D721Med (cell line): ENCODE data around the gene FAM120A.

Experiments used
- DNase-seq: peaks from one replicate; pipeline ENCODE4 v3.0.0; 2011; ENCODE audit warnings: low spot score; ENCODE audit not compliant: insufficient read length
- FAIRE-seq: peaks from 2 replicates; lab custom pipeline; 2011; peaks lifted over from hg19 to GRCh38; lab: Jason Lieb, UNC
- TF ChIP-seq, protein P1 (sequence below): IDR thresholded peaks from 2 replicates; pipeline ENCODE4 v1.5.1; 2012; ENCODE audit warnings: mild to moderate bottlenecking, control low read depth; ENCODE audit not compliant: insufficient read depth; ENCODE audit errors: missing control alignments

FAM120A gene

DNA sequence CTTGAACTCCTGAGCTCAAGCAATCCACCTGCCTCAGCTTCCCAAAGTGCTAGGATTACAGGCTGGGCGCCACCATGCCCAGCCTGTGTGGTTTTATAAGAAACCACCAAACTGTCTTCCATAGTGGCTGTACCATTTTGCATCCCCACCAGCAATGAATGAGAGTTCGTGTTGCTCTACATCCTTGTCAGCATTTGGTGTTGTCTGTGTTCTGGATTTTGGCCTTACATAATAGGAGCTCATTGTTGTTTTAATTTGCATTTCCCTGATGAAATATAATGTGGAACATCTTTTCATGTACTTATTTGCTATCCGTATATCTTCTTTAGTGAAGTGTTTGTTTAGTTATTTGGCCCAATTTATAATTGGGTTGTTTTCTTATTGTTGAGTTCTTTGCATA lies 154.7 kb downstream of the FAM120A start:
- TF ChIP-seq, protein P1, sequence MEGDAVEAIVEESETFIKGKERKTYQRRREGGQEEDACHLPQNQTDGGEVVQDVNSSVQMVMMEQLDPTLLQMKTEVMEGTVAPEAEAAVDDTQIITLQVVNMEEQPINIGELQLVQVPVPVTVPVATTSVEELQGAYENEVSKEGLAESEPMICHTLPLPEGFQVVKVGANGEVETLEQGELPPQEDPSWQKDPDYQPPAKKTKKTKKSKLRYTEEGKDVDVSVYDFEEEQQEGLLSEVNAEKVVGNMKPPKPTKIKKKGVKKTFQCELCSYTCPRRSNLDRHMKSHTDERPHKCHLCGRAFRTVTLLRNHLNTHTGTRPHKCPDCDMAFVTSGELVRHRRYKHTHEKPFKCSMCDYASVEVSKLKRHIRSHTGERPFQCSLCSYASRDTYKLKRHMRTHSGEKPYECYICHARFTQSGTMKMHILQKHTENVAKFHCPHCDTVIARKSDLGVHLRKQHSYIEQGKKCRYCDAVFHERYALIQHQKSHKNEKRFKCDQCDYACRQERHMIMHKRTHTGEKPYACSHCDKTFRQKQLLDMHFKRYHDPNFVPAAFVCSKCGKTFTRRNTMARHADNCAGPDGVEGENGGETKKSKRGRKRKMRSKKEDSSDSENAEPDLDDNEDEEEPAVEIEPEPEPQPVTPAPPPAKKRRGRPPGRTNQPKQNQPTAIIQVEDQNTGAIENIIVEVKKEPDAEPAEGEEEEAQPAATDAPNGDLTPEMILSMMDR, result no peak
- FAIRE-seq (no peak), DNase-seq (no peak)

DNA sequence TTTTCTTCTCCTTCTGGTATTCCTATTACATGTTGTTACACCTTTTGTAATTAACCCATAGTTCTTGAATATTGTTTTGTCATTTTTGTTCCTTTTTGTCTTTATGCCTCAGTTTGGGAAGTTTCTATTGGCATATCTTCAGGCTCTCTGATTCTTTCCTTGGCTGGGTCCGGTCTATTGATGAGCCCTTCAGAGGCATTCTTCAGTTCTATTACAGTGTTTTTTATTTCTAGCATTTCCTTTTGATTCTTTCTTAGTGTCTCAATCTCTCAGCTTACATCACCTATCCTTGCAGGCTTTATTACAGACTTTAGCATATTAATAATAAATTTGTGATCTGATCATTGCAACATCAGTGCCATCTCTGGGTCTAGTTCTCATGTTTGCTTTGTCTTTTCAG lies 158.7 kb downstream of the FAM120A start:
- DNase-seq (no peak), FAIRE-seq (no peak)
- TF ChIP-seq, protein P1, result no peak

GRCh38 chr9:93612052-93612795 lies 160.7 kb downstream of the FAM120A start:
- FAIRE-seq, result no peak
- TF ChIP-seq, protein P1, result no peak
- no peak for DNase-seq

GRCh38 chr9:93612796-93613154 lies 161.3 kb downstream of the FAM120A start:
- TF ChIP-seq, protein P1, result no peak
- FAIRE-seq (no peak), DNase-seq (no peak)

- DNase-seq (no peak), FAIRE-seq (no peak)
- TF ChIP-seq, protein P1, result no peak
Measured at GRCh38 chr9:93613174-93613573, 161.7 kb downstream of the FAM120A start.

GRCh38 chr9:93613791-93614190 lies 162.3 kb downstream of the FAM120A start:
- FAIRE-seq, result no peak
- DNase-seq, result no peak

More at GRCh38 chr9:93613791-93614190, 162.3 kb downstream of the FAM120A start:
- TF ChIP-seq, protein P1, result no peak
